HG02678 (cell line): ENCODE measurements around the gene CASZ1.

Experiments
- ATAC-seq: cut with Tn5 transposase; IDR thresholded peaks from one replicate; pipeline ENCODE4 v1.9.1; 2021; ENCODE audit warnings: mild to moderate bottlenecking, moderate library complexity; ENCODE audit not compliant: unreplicated experiment

CASZ1 gene

GRCh38 chr1:10733474-10734366 is 62.7 kb downstream of the CASZ1 start:
- no peak for ATAC-seq

- ATAC-seq = no peak
These were observed 65.5 kb downstream of the CASZ1 start for GRCh38 chr1:10730985-10731384.

- no peak for ATAC-seq
These were observed 67.6 kb downstream of the CASZ1 start for GRCh38 chr1:10728595-10729410.

- ATAC-seq = no peak
These were observed 68.7 kb downstream of the CASZ1 start for GRCh38 chr1:10727751-10728232.

GRCh38 chr1:10726355-10726754 is 70.1 kb downstream of the CASZ1 start:
- ATAC-seq = no peak

- no peak for ATAC-seq
These were observed 71.2 kb downstream of the CASZ1 start for GRCh38 chr1:10724948-10725847.

- no peak for ATAC-seq
These were observed 71.9 kb downstream of the CASZ1 start for GRCh38 chr1:10724511-10724910.

- no peak for ATAC-seq
These were observed 72.4 kb downstream of the CASZ1 start for GRCh38 chr1:10724052-10724494.

GRCh38 chr1:10723317-10723716 is 73.1 kb downstream of the CASZ1 start:
- ATAC-seq = no peak

GRCh38 chr1:10722803-10723202 is 73.6 kb downstream of the CASZ1 start:
- ATAC-seq = no peak

- ATAC-seq = no peak
These were observed 74.8 kb downstream of the CASZ1 start for GRCh38 chr1:10721381-10722321.

GRCh38 chr1:10720635-10721034 is 75.8 kb downstream of the CASZ1 start:
- ATAC-seq = no peak

- no peak for ATAC-seq
These were observed 78.4 kb downstream of the CASZ1 start for GRCh38 chr1:10718083-10718415.

- ATAC-seq = no peak
These were observed 79.0 kb downstream of the CASZ1 start for GRCh38 chr1:10717296-10718082.

GRCh38 chr1:10716840-10717239 is 79.6 kb downstream of the CASZ1 start:
- no peak for ATAC-seq

GRCh38 chr1:10714337-10715114 is 81.9 kb downstream of the CASZ1 start:
- no peak for ATAC-seq

- ATAC-seq = no peak
These were observed 82.8 kb downstream of the CASZ1 start for GRCh38 chr1:10713614-10714013.
